A172 (cell line): ENCODE measurements around the gene DIRAS2. TPM values are rescaled to one million over a fixed set of nuclear protein-coding genes. Genes with fewer than 3 reads are reported as not detected.

Experiments
- DNase-seq: peaks from one replicate; pipeline ENCODE4 v3.0.0-alpha.2; 2015; ENCODE audit warnings: low spot score
- total RNA-seq: library from RNA; depleted of rRNA; stranded (reverse); fragments of >200 nt; shearing (Covaris generic); gene quantifications from 2 replicates; pipeline ENCODE4 v1.2.3, GENCODE V29; 2014; rRNA removed

Gene DIRAS2
- total RNA-seq, 1 experiment from 2014 or later: not detected

DNA sequence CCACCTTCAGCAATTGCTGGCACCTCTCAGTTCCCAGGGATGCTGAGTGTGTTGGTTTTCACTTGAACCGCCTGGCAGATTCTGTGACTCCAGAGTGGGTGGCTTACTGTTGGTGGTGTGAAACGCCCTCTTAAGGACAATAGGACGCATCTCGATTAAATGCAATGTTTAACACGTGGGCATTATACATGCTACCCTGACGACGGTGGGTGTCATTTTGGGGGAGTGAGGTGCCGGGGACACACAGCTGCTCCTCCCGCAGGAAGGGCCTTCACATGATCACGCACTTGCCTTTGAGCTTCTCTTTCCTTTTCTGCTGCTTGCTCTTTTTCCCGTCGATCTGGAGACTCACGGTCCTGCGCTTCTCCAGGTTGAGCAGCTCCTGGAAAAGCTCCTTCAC, 29.7 kb downstream of the DIRAS2 start:
- DNase-seq: no peak

- no peak for DNase-seq
Measured at GRCh38 chr9:90611568-90611967, 31.1 kb downstream of the DIRAS2 start.

GRCh38 chr9:90611121-90611520, 31.5 kb downstream of the DIRAS2 start:
- no peak for DNase-seq

DNA sequence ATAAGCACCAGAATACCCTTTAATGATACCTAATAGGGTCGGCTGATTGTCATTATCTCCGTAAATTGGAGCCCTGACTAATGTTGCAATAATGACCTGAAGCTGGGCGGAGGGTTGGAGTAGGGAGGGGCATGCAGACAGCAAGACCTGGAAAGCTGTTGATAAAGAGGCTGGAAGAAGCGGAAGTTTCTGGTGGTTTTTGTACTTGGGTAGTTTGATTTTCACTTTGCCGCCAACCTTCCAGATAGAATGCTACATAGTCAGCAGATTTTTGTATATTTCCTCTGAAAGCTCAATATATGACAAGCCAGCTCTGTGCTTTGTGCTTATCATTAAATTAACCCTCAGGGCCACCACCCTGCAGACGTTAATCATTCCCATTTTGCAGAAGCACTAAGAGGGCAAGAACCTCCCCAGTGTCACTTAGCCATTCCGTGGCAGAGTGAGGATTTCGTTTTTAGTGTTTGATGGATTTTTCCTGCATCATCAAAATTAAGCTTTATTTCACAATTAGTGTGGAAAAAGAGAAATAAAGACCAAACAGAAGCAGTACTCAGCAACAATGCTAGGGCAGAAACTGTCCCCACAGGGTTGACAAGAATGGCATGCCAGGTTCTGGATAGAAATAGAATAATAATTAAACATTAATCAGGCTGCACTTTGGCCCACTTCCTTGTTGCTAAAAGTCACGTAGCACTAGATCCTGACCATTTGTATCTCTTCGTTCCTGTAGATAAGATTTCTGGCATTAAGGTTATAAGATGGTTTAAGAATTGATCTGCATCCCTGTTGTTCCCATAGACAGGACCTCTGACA, 34.7 kb downstream of the DIRAS2 start:
- DNase-seq: no peak

- DNase-seq: no peak
Measured at GRCh38 chr9:90600029-90600428, 42.6 kb downstream of the DIRAS2 start.

DNA sequence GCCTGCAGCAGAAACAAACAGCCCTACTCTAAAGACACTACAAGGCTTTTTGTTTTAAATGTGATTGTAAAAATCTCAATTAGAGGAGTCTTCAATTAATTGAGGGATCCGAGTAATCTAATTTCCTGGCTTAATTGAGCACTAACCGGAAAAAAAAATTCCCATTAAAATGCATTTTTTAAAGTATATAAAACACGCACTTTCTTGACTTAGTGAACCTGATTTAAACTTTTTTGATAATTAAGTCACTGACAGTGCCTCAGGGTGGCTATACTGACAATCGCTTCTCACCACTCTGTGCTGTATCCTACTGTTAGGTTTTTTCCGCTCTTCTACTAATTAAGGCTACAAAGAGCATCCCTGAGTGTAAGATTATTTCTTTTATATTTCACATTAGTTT, 44.4 kb downstream of the DIRAS2 start:
- no peak for DNase-seq

- no peak for DNase-seq
Measured at GRCh38 chr9:90593646-90594045, 49.0 kb downstream of the DIRAS2 start.

DNA sequence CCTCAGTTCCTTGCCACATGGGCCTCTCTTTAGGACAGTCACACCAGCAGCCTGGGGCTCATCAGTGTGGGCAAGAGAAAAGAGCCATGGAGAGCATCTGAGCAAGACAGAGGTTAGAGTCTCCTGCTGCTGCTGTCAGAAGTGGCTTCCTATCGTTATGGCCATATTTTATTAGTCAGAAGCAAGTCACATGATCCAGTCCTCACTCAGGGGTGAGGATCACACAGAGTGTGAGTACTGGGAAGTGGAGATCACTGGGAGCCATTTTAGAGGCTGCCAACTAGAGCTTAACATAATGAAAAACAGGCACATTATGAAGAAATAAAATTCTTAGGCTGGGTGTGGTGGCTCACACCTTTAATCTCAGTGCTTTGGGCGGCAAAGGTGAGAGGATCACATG, 62.0 kb downstream of the DIRAS2 start:
- no peak for DNase-seq

GRCh38 chr9:90579181-90579580, 63.4 kb downstream of the DIRAS2 start:
- no peak for DNase-seq

GRCh38 chr9:90578126-90578815, 64.4 kb downstream of the DIRAS2 start:
- DNase-seq: no peak

- DNase-seq: no peak
Measured at GRCh38 chr9:90569511-90569910, 73.1 kb downstream of the DIRAS2 start.

- DNase-seq: no peak
Measured at GRCh38 chr9:90568667-90569066, 74.0 kb downstream of the DIRAS2 start.

DNA sequence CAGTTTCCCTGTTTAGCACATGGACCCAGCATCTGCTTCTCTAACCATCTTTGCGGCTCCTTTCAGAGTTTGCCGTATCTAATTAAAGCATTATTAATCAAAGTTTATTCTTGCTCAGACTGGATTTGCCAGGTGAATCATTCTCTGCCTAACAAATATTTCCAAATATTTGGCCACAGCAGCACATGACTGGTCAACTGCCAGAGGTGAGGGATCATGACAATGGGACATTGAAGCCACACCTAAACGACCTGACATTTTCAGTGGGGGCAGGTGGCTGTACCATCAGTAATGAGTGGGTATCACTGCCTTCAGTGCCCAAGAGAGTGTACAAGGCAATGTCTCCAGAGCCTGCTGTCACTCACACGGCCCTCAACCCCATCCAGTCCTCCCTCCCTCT, 80.4 kb downstream of the DIRAS2 start:
- DNase-seq: no peak

Other genes starting within 250 kb of the DIRAS2 start
- gene SYK, start 159.0 kb upstream of the DIRAS2 start, total RNA-seq: not detected in 2 replicates